ENCODE results near the gene CAMTA1.

The CAMTA1 gene

GRCh38 chr1:7717748-7718368 is 932.6 kb downstream of the CAMTA1 start:
- DNase-seq (ENCODE audit: low read depth): no peak
- TF ChIP-seq CTCF (conservative IDR thresholded peaks at IDR 0.05; ENCODE audit: low read depth, low read length): no peak
- no peak overlapping the region for H3K4me3 ChIP-seq (ENCODE audit: low read depth, low read length)

GRCh38 chr1:7719468-7720094 is 934.3 kb downstream of the CAMTA1 start:
- TF ChIP-seq CTCF (conservative IDR thresholded peaks at IDR 0.05; ENCODE audit: low read depth, low read length): no peak
- no peak for DNase-seq (ENCODE audit: low read depth)
- H3K4me3 ChIP-seq (ENCODE audit: low read depth, low read length): no peak overlapping the region

GRCh38 chr1:7721940-7722669 is 936.9 kb downstream of the CAMTA1 start:
- DNase-seq (ENCODE audit: low read depth): peak; percentile 20
- TF ChIP-seq CTCF (conservative IDR thresholded peaks at IDR 0.05; ENCODE audit: low read depth, low read length): no peak
- no peak overlapping the region for H3K4me3 ChIP-seq (ENCODE audit: low read depth, low read length)

DNA sequence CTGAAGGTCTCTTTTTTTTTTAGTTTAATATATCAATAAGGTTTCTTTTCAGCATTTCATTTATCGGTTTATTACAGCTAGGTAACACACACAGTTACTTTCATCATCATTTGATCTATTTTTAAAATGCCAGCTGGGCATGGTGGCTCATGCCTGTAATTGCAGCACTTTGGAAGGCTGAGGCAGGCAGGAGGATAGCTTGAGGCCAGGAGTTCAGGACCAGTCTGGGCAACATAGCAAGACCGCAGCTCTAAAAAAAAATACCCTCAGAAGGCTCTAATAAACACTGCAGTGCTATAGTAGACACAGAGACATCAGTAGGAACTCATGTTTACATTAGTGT is 937.4 kb downstream of the CAMTA1 start:
- no peak overlapping the region for H3K4me3 ChIP-seq (ENCODE audit: low read depth, low read length)
- DNase-seq (ENCODE audit: low read depth): no peak
- TF ChIP-seq CTCF (conservative IDR thresholded peaks at IDR 0.05; ENCODE audit: low read depth, low read length): no peak

DNA sequence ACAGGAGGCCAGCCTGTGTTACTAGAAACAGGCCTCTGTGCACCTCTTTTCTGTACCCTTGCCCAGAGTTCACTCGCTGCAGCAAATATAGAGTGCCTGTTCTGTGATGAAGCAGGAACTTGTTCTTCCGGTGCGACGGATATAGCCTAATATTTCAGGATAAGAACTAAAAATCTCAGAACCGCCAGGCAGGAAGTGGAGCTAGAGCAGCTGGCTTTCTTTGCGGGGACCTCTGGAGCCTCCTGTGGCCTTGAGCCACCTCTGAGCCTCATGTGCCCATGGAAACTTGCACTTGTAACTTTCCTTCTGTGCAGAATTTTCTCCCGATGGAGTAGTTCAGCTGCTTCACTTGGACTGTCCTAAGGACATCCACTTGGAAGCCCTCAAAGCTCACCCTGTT is 941.4 kb downstream of the CAMTA1 start:
- TF ChIP-seq CTCF (conservative IDR thresholded peaks at IDR 0.05; ENCODE audit: low read depth, low read length): no peak
- no peak for DNase-seq (ENCODE audit: low read depth)
- no peak overlapping the region for H3K4me3 ChIP-seq (ENCODE audit: low read depth, low read length)

- no peak for DNase-seq (ENCODE audit: low read depth)
- H3K4me3 ChIP-seq (ENCODE audit: low read depth, low read length): no peak overlapping the region
- TF ChIP-seq CTCF (conservative IDR thresholded peaks at IDR 0.05; ENCODE audit: low read depth, low read length): no peak
Observed at GRCh38 chr1:7727809-7728471, 942.7 kb downstream of the CAMTA1 start.

Measured in choroid plexus epithelial cell (primary cell).